Gastroesophageal sphincter (tissue), 4 donors: ENCODE data around the gene KCNT1. TPM values are rescaled to one million over a fixed set of nuclear protein-coding genes. Genes with fewer than 3 reads are reported as not detected.

Source experiments
- ATAC-seq: fragments of 150-250 bp; one replicate; pipeline ENCODE4 v1.9.1; 2016; ENCODE audit warnings: mild to moderate bottlenecking, moderate library complexity
- H3K27ac ChIP-seq, 4 donors: fragments of 200-600 bp; sonication (generic) in 3 of 4; 1 replicate in 3 of 4; 2 replicates in 1 of 4; pipeline ENCODE4 v1.5.1; 2016 to 2019
- H3K27me3 ChIP-seq: fragments of 200-600 bp; sonication (generic); one replicate; pipeline ENCODE4 v1.5.1; 2019
- H3K36me3 ChIP-seq, 2 donors: fragments of 200-600 bp; sonication (generic); one replicate each; pipeline ENCODE4 v1.5.1; 2019; ENCODE audit warnings: control low read depth in 1 of 2
- H3K4me1 ChIP-seq, 3 donors: fragments of 200-600 bp; sonication (generic); 1 replicate in 2 of 3; 2 replicates in 1 of 3; pipeline ENCODE4 v1.5.1; 2016 to 2019; ENCODE audit warnings: control low read depth in 2 of 3
- H3K4me3 ChIP-seq, 2 donors: fragments of 200-600 bp; sonication (generic); one replicate each; pipeline ENCODE4 v1.5.1; 2019; ENCODE audit warnings: mild to moderate bottlenecking in 1 of 2, moderate library complexity in 1 of 2
- H3K9me3 ChIP-seq, 3 donors: fragments of 200-600 bp; sonication (generic); one replicate each; pipeline ENCODE4 v1.5.1; 2017 to 2019; ENCODE audit warnings: control low read depth in 2 of 3
- CTCF ChIP-seq, 4 experiments: fragments of 200-600 bp in 2 of 4; fragments of 450-650 bp in 2 of 4; sonication (generic) in 1 of 4; IDR thresholded peaks; one replicate each; pipeline ENCODE4 v1.5.1; 2017 to 2019; ENCODE audit warnings: antibody characterized with exemption in 4 of 4, mild to moderate bottlenecking in 2 of 4, moderate library complexity in 2 of 4
- EP300 ChIP-seq: sonication (generic); formaldehyde crosslinking; IDR thresholded peaks from one replicate; pipeline ENCODE4 v1.6.1; 2017; ENCODE audit warnings: antibody characterized with exemption, mild to moderate bottlenecking
- POLR2A ChIP-seq, 2 donors: fragments of 450-650 bp; IDR thresholded peaks; one replicate each; pipeline ENCODE4 v1.6.1; 2017; ENCODE audit warnings: antibody characterized with exemption in 2 of 2, mild to moderate bottlenecking in 2 of 2, moderate library complexity in 1 of 2
- POLR2AphosphoS5 ChIP-seq: sonication (generic); formaldehyde crosslinking; IDR thresholded peaks from one replicate; pipeline ENCODE4 v1.6.1; 2017; ENCODE audit warnings: antibody characterized with exemption
- whole genome bisulfite sequencing, 2 donors: methylation state at CpG; one replicate each; pipeline ENCODE4 v1.1.5; 2018; ENCODE audit warnings: low coverage in 1 of 2; 5-methylcytosine and 5-hydroxymethylcytosine counted together
- total RNA-seq, 4 donors: library from RNA; depleted of rRNA; stranded (reverse); fragments of >200 nt; gene quantifications; one replicate each; pipeline ENCODE4 v1.1.0, GENCODE V29; 2016

The KCNT1 gene
- total RNA-seq, 4 donors from 2014 or later = 0.19 TPM; not detected in 3

GRCh38 chr9:135676891-135677290 lies 25.1 kb upstream of the KCNT1 start:
- H3K27me3 ChIP-seq = peaks cover 45% of the 10 kb centered on the region
- no peak for ATAC-seq
- whole genome bisulfite sequencing, 2 donors = 90% methylated on average over 3 of the region's 13 CpGs; no CpG with 5 or more reads in 1 of the 2 donors

GRCh38 chr9:135677641-135678168 lies 24.3 kb upstream of the KCNT1 start:
- H3K4me1 ChIP-seq = no peaks in the 10 kb centered on the region
- H3K9me3 ChIP-seq = no peaks in the 10 kb centered on the region
- no peak for ATAC-seq
- WGBS, 2 donors = 71 to 87% methylated on average over 9 to 10 of the region's 22 CpGs
- peaks cover 45% of the 10 kb centered on the region for H3K27me3 ChIP-seq
- TF ChIP-seq EP300 (no peak), POLR2A (IDR thresholded peaks at IDR 0.05) (no peak), POLR2AphosphoS5 (no peak), CTCF (IDR thresholded peaks at IDR 0.05) (no peak)
- H3K36me3 ChIP-seq = no peaks in the 10 kb centered on the region
- no peak overlapping the region for H3K4me3 ChIP-seq
- no peak overlapping the region for H3K27ac ChIP-seq

More at GRCh38 chr9:135676891-135677290, 25.1 kb upstream of the KCNT1 start:
- H3K27ac ChIP-seq = no peak overlapping the region
- H3K36me3 ChIP-seq = no peaks in the 10 kb centered on the region
- no peaks in the 10 kb centered on the region for H3K9me3 ChIP-seq
- TF ChIP-seq POLR2A (IDR thresholded peaks at IDR 0.05) (no peak), EP300 (no peak), CTCF (IDR thresholded peaks at IDR 0.05) (no peak), POLR2AphosphoS5 (no peak)
- H3K4me1 ChIP-seq = no peaks in the 10 kb centered on the region
- no peak overlapping the region for H3K4me3 ChIP-seq

- WGBS, 2 donors = 53 to 55% methylated on average over 2 to 3 of the region's 20 CpGs
- Histone ChIP-seq H3K27ac (no peak overlapping the region), H3K27me3 (peaks cover 48% of the 10 kb centered on the region), H3K9me3 (no peaks in the 10 kb centered on the region), H3K4me1 (no peaks in the 10 kb centered on the region), H3K36me3 (no peaks in the 10 kb centered on the region), H3K4me3 (no peak overlapping the region)
- ATAC-seq = no peak
- TF ChIP-seq EP300 (no peak), POLR2A (IDR thresholded peaks at IDR 0.05) (no peak), CTCF (IDR thresholded peaks at IDR 0.05) (no peak), POLR2AphosphoS5 (no peak)
Observed at GRCh38 chr9:135678236-135679017, 23.6 kb upstream of the KCNT1 start.

- ATAC-seq = no peak
- H3K9me3 ChIP-seq = no peaks in the 10 kb centered on the region
- no peaks in the 10 kb centered on the region for H3K4me1 ChIP-seq
- H3K4me3 ChIP-seq = no peak overlapping the region
- TF ChIP-seq CTCF (IDR thresholded peaks at IDR 0.05) (no peak), POLR2AphosphoS5 (no peak), EP300 (no peak), POLR2A (IDR thresholded peaks at IDR 0.05) (no peak)
- H3K36me3 ChIP-seq = no peaks in the 10 kb centered on the region
- no peak overlapping the region for H3K27ac ChIP-seq
- WGBS, 2 donors = 36 to 41% methylated on average over 9 to 14 of the region's 16 CpGs
- H3K27me3 ChIP-seq = peaks cover 64% of the 10 kb centered on the region
Observed at GRCh38 chr9:135680056-135680455, 21.9 kb upstream of the KCNT1 start.

- no peaks in the 10 kb centered on the region for H3K36me3 ChIP-seq
- H3K27ac ChIP-seq = no peak overlapping the region
- ATAC-seq = no peak
- no peaks in the 10 kb centered on the region for H3K4me1 ChIP-seq
- peaks cover 75% of the 10 kb centered on the region for H3K27me3 ChIP-seq
- 76 to 95% methylated on average over 3 to 4 of the region's 5 CpGs for WGBS, 2 donors
- H3K4me3 ChIP-seq = no peak overlapping the region
- TF ChIP-seq EP300 (no peak), POLR2A (IDR thresholded peaks at IDR 0.05) (no peak), POLR2AphosphoS5 (no peak), CTCF (IDR thresholded peaks at IDR 0.05) (no peak)
- H3K9me3 ChIP-seq = no peaks in the 10 kb centered on the region
Observed at GRCh38 chr9:135681161-135681560, 20.8 kb upstream of the KCNT1 start.
